Measurements from ENCODE around the gene PANK2.

Gene PANK2

GRCh38 chr20:3922223-3922982 is 33.2 kb downstream of the PANK2 start:
- Histone ChIP-seq H3K27ac (ENCODE audit: low read length) (no peak overlapping the region), H3K4me3 (ENCODE audit: low read depth in 1 of 2, low read length in 2 of 2) (no peak overlapping the region), H3K36me3 (ENCODE audit: control insufficient read depth in 1 of 2, insufficient read depth in 2 of 2, low read length in 2 of 2) (peaks cover 31 to 34% of the 10 kb centered on the region in 2 donors)

GRCh38 chr20:3922983-3923339 is 33.8 kb downstream of the PANK2 start:
- H3K27ac ChIP-seq (ENCODE audit: low read length), result no peak overlapping the region
- H3K36me3 ChIP-seq (ENCODE audit: control insufficient read depth in 1 of 2, insufficient read depth in 2 of 2, low read length in 2 of 2), result peaks cover 29 to 34% of the 10 kb centered on the region in 2 donors
- no peaks in the 10 kb centered on the region for H3K9me3 ChIP-seq (ENCODE audit: control insufficient read depth in 1 of 2, low read length in 2 of 2)
- H3K4me1 ChIP-seq (ENCODE audit: control insufficient read depth in 1 of 2, insufficient read depth in 2 of 2, low read length in 2 of 2), result peaks cover 4 to 7% of the 10 kb centered on the region in 2 donors
- no peaks in the 10 kb centered on the region for H3K27me3 ChIP-seq (ENCODE audit: low read depth, low read length)
- no peak overlapping the region for H3K4me3 ChIP-seq (ENCODE audit: low read depth in 1 of 2, low read length in 2 of 2)

More at GRCh38 chr20:3922223-3922982, 33.2 kb downstream of the PANK2 start:
- Histone ChIP-seq H3K4me1 (ENCODE audit: control insufficient read depth in 1 of 2, insufficient read depth in 2 of 2, low read length in 2 of 2) (peaks cover 4 to 7% of the 10 kb centered on the region in 2 donors), H3K9me3 (ENCODE audit: control insufficient read depth in 1 of 2, low read length in 2 of 2) (no peaks in the 10 kb centered on the region), H3K27me3 (ENCODE audit: low read depth, low read length) (no peaks in the 10 kb centered on the region)

- Histone ChIP-seq H3K36me3 (ENCODE audit: control insufficient read depth in 1 of 2, insufficient read depth in 2 of 2, low read length in 2 of 2) (peaks cover 22 to 34% of the 10 kb centered on the region in 2 donors), H3K27ac (ENCODE audit: low read length) (no peak overlapping the region), H3K4me1 (ENCODE audit: control insufficient read depth in 1 of 2, insufficient read depth in 2 of 2, low read length in 2 of 2) (peaks cover 4 to 7% of the 10 kb centered on the region in 2 donors), H3K27me3 (ENCODE audit: low read depth, low read length) (no peaks in the 10 kb centered on the region), H3K4me3 (ENCODE audit: low read depth in 1 of 2, low read length in 2 of 2) (no peak overlapping the region), H3K9me3 (ENCODE audit: control insufficient read depth in 1 of 2, low read length in 2 of 2) (no peaks in the 10 kb centered on the region)
Observed at GRCh38 chr20:3923818-3924217, 34.6 kb downstream of the PANK2 start.

GRCh38 chr20:3924304-3925112 is 35.3 kb downstream of the PANK2 start:
- Histone ChIP-seq H3K9me3 (ENCODE audit: control insufficient read depth in 1 of 2, low read length in 2 of 2) (no peaks in the 10 kb centered on the region), H3K27me3 (ENCODE audit: low read depth, low read length) (no peaks in the 10 kb centered on the region), H3K4me1 (ENCODE audit: control insufficient read depth in 1 of 2, insufficient read depth in 2 of 2, low read length in 2 of 2) (peaks cover 4 to 7% of the 10 kb centered on the region in 2 donors), H3K36me3 (ENCODE audit: control insufficient read depth in 1 of 2, insufficient read depth in 2 of 2, low read length in 2 of 2) (peaks cover 22 to 34% of the 10 kb centered on the region in 2 donors), H3K4me3 (ENCODE audit: low read depth in 1 of 2, low read length in 2 of 2) (no peak overlapping the region), H3K27ac (ENCODE audit: low read length) (no peak overlapping the region)

- Histone ChIP-seq H3K36me3 (ENCODE audit: control insufficient read depth in 1 of 2, insufficient read depth in 2 of 2, low read length in 2 of 2) (peaks cover 22 to 29% of the 10 kb centered on the region in 2 donors), H3K4me3 (ENCODE audit: low read depth in 1 of 2, low read length in 2 of 2) (no peak overlapping the region), H3K27me3 (ENCODE audit: low read depth, low read length) (no peaks in the 10 kb centered on the region), H3K9me3 (ENCODE audit: control insufficient read depth in 1 of 2, low read length in 2 of 2) (no peaks in the 10 kb centered on the region), H3K4me1 (ENCODE audit: control insufficient read depth in 1 of 2, insufficient read depth in 2 of 2, low read length in 2 of 2) (peaks cover 4 to 7% of the 10 kb centered on the region in 2 donors), H3K27ac (ENCODE audit: low read length) (no peak overlapping the region)
Observed at GRCh38 chr20:3925113-3925695, 36.0 kb downstream of the PANK2 start.

- Histone ChIP-seq H3K4me1 (ENCODE audit: control insufficient read depth in 1 of 2, insufficient read depth in 2 of 2, low read length in 2 of 2) (peaks cover 4 to 7% of the 10 kb centered on the region in 2 donors), H3K4me3 (ENCODE audit: low read depth in 1 of 2, low read length in 2 of 2) (no peak overlapping the region), H3K27ac (ENCODE audit: low read length) (no peak overlapping the region)
Observed at GRCh38 chr20:3925899-3926638, 36.9 kb downstream of the PANK2 start.

GRCh38 chr20:3927486-3928291 is 38.5 kb downstream of the PANK2 start:
- Histone ChIP-seq H3K4me3 (ENCODE audit: low read depth in 1 of 2, low read length in 2 of 2) (no peak overlapping the region), H3K4me1 (ENCODE audit: control insufficient read depth in 1 of 2, insufficient read depth in 2 of 2, low read length in 2 of 2) (peaks cover 4 to 18% of the 10 kb centered on the region in 2 donors), H3K9me3 (ENCODE audit: control insufficient read depth in 1 of 2, low read length in 2 of 2) (no peaks in the 10 kb centered on the region), H3K27ac (ENCODE audit: low read length) (peak overlapping the region; percentile 6), H3K36me3 (ENCODE audit: control insufficient read depth in 1 of 2, insufficient read depth in 2 of 2, low read length in 2 of 2) (peaks cover 18 to 25% of the 10 kb centered on the region in 2 donors), H3K27me3 (ENCODE audit: low read depth, low read length) (no peaks in the 10 kb centered on the region)

More at GRCh38 chr20:3925899-3926638, 36.9 kb downstream of the PANK2 start:
- H3K36me3 ChIP-seq (ENCODE audit: control insufficient read depth in 1 of 2, insufficient read depth in 2 of 2, low read length in 2 of 2), result peaks cover 22 to 29% of the 10 kb centered on the region in 2 donors
- H3K9me3 ChIP-seq (ENCODE audit: control insufficient read depth in 1 of 2, low read length in 2 of 2), result no peaks in the 10 kb centered on the region
- H3K27me3 ChIP-seq (ENCODE audit: low read depth, low read length), result no peaks in the 10 kb centered on the region

GRCh38 chr20:3929713-3930060 is 40.5 kb downstream of the PANK2 start:
- Histone ChIP-seq H3K27me3 (ENCODE audit: low read depth, low read length) (no peaks in the 10 kb centered on the region), H3K4me1 (ENCODE audit: control insufficient read depth in 1 of 2, insufficient read depth in 2 of 2, low read length in 2 of 2) (peaks cover under 1 to 25% of the 10 kb centered on the region in 2 donors), H3K9me3 (ENCODE audit: control insufficient read depth in 1 of 2, low read length in 2 of 2) (no peaks in the 10 kb centered on the region), H3K4me3 (ENCODE audit: low read depth in 1 of 2, low read length in 2 of 2) (no peak overlapping the region), H3K27ac (ENCODE audit: low read length) (no peak overlapping the region), H3K36me3 (ENCODE audit: control insufficient read depth in 1 of 2, insufficient read depth in 2 of 2, low read length in 2 of 2) (peaks cover 3 to 9% of the 10 kb centered on the region in 2 donors)

- no peak overlapping the region for H3K27ac ChIP-seq (ENCODE audit: low read length)
- H3K4me1 ChIP-seq (ENCODE audit: control insufficient read depth in 1 of 2, insufficient read depth in 2 of 2, low read length in 2 of 2), result peaks cover 6 to 33% of the 10 kb centered on the region in 2 donors
- no peak overlapping the region for H3K4me3 ChIP-seq (ENCODE audit: low read depth in 1 of 2, low read length in 2 of 2)
- H3K9me3 ChIP-seq (ENCODE audit: control insufficient read depth in 1 of 2, low read length in 2 of 2), result no peaks in the 10 kb centered on the region
- peaks cover 0 to 3% of the 10 kb centered on the region in 2 donors for H3K36me3 ChIP-seq (ENCODE audit: control insufficient read depth in 1 of 2, insufficient read depth in 2 of 2, low read length in 2 of 2)
- no peaks in the 10 kb centered on the region for H3K27me3 ChIP-seq (ENCODE audit: low read depth, low read length)
Observed at GRCh38 chr20:3930265-3931206, 41.3 kb downstream of the PANK2 start.

Data from muscle layer of duodenum (tissue), 2 donors.